HepG2 (cell line): Measurements from ENCODE around the gene HCFC1. TPM values are rescaled to one million over a fixed set of nuclear protein-coding genes. Genes with fewer than 3 reads are reported as not detected.

ENCODE experiments used
- AGO2 ChIP-seq: fragments of 200-400 bp; formaldehyde crosslinking; optimal IDR thresholded peaks from 2 replicates; pipeline ENCODE3; 2017; ENCODE audit warnings: mild to moderate bottlenecking, low read depth, low read length, moderate library complexity
- FOXC1 ChIP-seq: sonication (generic); formaldehyde crosslinking; IDR thresholded peaks from 2 replicates; pipeline ENCODE4 v1.8.0; 2022; ENCODE audit warnings: mild to moderate bottlenecking, missing genetic modification reagents, borderline replicate concordance
- FUBP1 ChIP-seq: sonication (generic); formaldehyde crosslinking; IDR thresholded peaks from 2 replicates; pipeline ENCODE4 v1.5.1; 2020; ENCODE audit warnings: missing genetic modification reagents, mild to moderate bottlenecking, borderline replicate concordance
- HHEX ChIP-seq: IDR thresholded peaks from 2 replicates; pipeline ENCODE4 v1.6.1; 2016; ENCODE audit warnings: control low read depth
- PLRG1 ChIP-seq: fragments of 450-650 bp; conservative IDR thresholded peaks from 2 replicates; pipeline ENCODE4 v1.6.1; 2016
- SAFB2 ChIP-seq: sonication (generic); formaldehyde crosslinking; IDR thresholded peaks from 2 replicates; pipeline ENCODE4 v1.5.1; 2020; ENCODE audit warnings: missing genetic modification reagents, low read depth, mild to moderate bottlenecking, borderline replicate concordance
- SALL2 ChIP-seq: sonication (generic); formaldehyde crosslinking; IDR thresholded peaks from 2 replicates; pipeline ENCODE4 v1.8.1; 2023; ENCODE audit warnings: mild to moderate bottlenecking, missing genetic modification reagents, inconsistent platforms
- SP1 ChIP-seq, 2 experiments: fragments of 450-650 bp in 1 of 2; sonication (generic) in 1 of 2; formaldehyde crosslinking in 1 of 2; IDR thresholded peaks; 2 replicates each; pipeline versions ENCODE4 v1.4.0 to v1.6.1; 2016 to 2020; ENCODE audit warnings: missing genetic modification reagents in 1 of 2
- THAP8 ChIP-seq: sonication (generic); formaldehyde crosslinking; IDR thresholded peaks from 2 replicates; pipeline ENCODE4 v1.5.1; 2020; ENCODE audit warnings: missing genetic modification reagents, mild to moderate bottlenecking, borderline replicate concordance
- ZNF616 ChIP-seq: sonication (generic); formaldehyde crosslinking; IDR thresholded peaks from 2 replicates; pipeline ENCODE4 v1.5.0; 2020; ENCODE audit warnings: low read depth, mild to moderate bottlenecking, missing genetic modification reagents
- ZNF704 ChIP-seq: sonication (generic); formaldehyde crosslinking; IDR thresholded peaks from 2 replicates; pipeline ENCODE4 v1.8.1; 2023; ENCODE audit warnings: mild to moderate bottlenecking, inconsistent platforms, moderate library complexity, missing genetic modification reagents, borderline replicate concordance
- ZNF784 ChIP-seq: sonication (generic); formaldehyde crosslinking; IDR thresholded peaks from 2 replicates; pipeline ENCODE4 v1.5.1; 2020; ENCODE audit warnings: missing genetic modification reagents, mild to moderate bottlenecking, borderline replicate concordance
- ZNF891 ChIP-seq: sonication (generic); formaldehyde crosslinking; IDR thresholded peaks from 2 replicates; pipeline ENCODE4 v1.5.0; 2020; ENCODE audit warnings: mild to moderate bottlenecking, missing genetic modification reagents
- polyA plus RNA-seq, 8 experiments: library from polyadenylated mRNA; depleted of rRNA in 3 of 8; stranded (reverse) in 7 of 8; unstranded in 1 of 8; fragments of >200 nt; fragmentation: Illumina TruSeq in 4 of 8; extraction: Trizol in 4 of 8; gene quantifications; 2 replicates each; pipeline versions ENCODE4 v1.2.1 to v1.2.3, GENCODE V29; 2011 to 2016; ENCODE audit warnings: low read depth in 4 of 8, missing spikeins in 1 of 8, mixed read lengths in 1 of 8; ENCODE audit not compliant: insufficient read depth in 1 of 8
- total RNA-seq, 5 experiments: library from RNA; depleted of rRNA; stranded (reverse); fragments of >200 nt; fragmentation: Illumina TruSeq; extraction: Trizol; gene quantifications; 2 replicates each; pipeline ENCODE4 v1.2.3, GENCODE V29; 2016; ENCODE audit warnings: low read depth in 1 of 5
- TF ChIP-seq, protein P1 (sequence below): sonication (generic); formaldehyde crosslinking; IDR thresholded peaks from 2 replicates; pipeline ENCODE4 v1.5.1; 2020; ENCODE audit warnings: mild to moderate bottlenecking, missing genetic modification reagents, moderate library complexity
- TF ChIP-seq, protein P2 (sequence below): sonication (generic); formaldehyde crosslinking; IDR thresholded peaks from 2 replicates; pipeline ENCODE4 v1.9.0; 2022; ENCODE audit warnings: low read depth, missing genetic modification reagents
- TF ChIP-seq, protein P3 (sequence below): sonication (generic); formaldehyde crosslinking; IDR thresholded peaks from 2 replicates; pipeline ENCODE4 v1.9.0; 2022; ENCODE audit warnings: missing genetic modification reagents, mild to moderate bottlenecking, borderline replicate concordance

The HCFC1 gene
- total and polyA plus RNA-seq, 2 of the 13 experiments (the other 11 are each of a cell fraction or from before 2014, with no cell fraction given): 5.8 to 17.8 TPM

DNA sequence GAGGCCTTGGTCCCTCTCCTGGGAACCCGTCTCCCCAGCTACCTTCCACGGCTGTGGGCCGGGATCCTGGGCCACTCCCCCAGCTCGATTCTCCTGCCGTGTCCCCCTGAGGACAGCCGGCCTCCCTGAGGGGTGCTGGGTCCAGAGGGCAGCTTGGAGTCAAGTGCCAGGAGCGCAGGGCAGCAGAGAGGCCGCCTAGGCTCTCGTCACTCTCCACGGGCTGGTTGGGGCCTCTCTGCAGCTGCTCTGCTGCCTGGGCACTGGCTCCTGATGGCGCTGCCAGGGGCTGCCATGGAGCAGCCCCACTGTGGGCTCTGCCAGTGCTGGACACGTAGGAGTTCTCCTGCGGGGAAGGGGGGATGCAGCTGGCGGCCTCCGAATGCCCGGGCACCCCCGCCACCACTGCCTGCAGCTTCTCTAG is 41.4 kb upstream of the HCFC1 start (continued):
- no peak for TF ChIP-seq FUBP1 (CRISPR knock-in tag)
- no peak for TF ChIP-seq FOXC1 (CRISPR knock-in tag)
- TF ChIP-seq, protein P1, sequence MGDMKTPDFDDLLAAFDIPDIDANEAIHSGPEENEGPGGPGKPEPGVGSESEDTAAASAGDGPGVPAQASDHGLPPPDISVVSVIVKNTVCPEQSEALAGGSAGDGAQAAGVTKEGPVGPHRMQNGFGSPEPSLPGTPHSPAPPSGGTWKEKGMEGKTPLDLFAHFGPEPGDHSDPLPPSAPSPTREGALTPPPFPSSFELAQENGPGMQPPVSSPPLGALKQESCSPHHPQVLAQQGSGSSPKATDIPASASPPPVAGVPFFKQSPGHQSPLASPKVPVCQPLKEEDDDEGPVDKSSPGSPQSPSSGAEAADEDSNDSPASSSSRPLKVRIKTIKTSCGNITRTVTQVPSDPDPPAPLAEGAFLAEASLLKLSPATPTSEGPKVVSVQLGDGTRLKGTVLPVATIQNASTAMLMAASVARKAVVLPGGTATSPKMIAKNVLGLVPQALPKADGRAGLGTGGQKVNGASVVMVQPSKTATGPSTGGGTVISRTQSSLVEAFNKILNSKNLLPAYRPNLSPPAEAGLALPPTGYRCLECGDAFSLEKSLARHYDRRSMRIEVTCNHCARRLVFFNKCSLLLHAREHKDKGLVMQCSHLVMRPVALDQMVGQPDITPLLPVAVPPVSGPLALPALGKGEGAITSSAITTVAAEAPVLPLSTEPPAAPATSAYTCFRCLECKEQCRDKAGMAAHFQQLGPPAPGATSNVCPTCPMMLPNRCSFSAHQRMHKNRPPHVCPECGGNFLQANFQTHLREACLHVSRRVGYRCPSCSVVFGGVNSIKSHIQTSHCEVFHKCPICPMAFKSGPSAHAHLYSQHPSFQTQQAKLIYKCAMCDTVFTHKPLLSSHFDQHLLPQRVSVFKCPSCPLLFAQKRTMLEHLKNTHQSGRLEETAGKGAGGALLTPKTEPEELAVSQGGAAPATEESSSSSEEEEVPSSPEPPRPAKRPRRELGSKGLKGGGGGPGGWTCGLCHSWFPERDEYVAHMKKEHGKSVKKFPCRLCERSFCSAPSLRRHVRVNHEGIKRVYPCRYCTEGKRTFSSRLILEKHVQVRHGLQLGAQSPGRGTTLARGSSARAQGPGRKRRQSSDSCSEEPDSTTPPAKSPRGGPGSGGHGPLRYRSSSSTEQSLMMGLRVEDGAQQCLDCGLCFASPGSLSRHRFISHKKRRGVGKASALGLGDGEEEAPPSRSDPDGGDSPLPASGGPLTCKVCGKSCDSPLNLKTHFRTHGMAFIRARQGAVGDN (CRISPR knock-in tag): peak; percentile 53; the same call in 1 of the 2 replicates
- TF ChIP-seq PLRG1: no peak
- no peak for TF ChIP-seq ZNF704 (CRISPR knock-in tag)
- TF ChIP-seq, protein P2, sequence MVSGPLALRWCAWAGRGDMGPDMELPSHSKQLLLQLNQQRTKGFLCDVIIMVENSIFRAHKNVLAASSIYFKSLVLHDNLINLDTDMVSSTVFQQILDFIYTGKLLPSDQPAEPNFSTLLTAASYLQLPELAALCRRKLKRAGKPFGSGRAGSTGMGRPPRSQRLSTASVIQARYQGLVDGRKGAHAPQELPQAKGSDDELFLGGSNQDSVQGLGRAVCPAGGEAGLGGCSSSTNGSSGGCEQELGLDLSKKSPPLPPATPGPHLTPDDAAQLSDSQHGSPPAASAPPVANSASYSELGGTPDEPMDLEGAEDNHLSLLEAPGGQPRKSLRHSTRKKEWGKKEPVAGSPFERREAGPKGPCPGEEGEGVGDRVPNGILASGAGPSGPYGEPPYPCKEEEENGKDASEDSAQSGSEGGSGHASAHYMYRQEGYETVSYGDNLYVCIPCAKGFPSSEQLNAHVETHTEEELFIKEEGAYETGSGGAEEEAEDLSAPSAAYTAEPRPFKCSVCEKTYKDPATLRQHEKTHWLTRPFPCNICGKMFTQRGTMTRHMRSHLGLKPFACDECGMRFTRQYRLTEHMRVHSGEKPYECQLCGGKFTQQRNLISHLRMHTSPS: peak; percentile 63; the same call in 1 of the 2 replicates
- TF ChIP-seq ZNF784 (CRISPR knock-in tag): no peak
- peak; percentile 20 for TF ChIP-seq AGO2
- TF ChIP-seq, protein P3, sequence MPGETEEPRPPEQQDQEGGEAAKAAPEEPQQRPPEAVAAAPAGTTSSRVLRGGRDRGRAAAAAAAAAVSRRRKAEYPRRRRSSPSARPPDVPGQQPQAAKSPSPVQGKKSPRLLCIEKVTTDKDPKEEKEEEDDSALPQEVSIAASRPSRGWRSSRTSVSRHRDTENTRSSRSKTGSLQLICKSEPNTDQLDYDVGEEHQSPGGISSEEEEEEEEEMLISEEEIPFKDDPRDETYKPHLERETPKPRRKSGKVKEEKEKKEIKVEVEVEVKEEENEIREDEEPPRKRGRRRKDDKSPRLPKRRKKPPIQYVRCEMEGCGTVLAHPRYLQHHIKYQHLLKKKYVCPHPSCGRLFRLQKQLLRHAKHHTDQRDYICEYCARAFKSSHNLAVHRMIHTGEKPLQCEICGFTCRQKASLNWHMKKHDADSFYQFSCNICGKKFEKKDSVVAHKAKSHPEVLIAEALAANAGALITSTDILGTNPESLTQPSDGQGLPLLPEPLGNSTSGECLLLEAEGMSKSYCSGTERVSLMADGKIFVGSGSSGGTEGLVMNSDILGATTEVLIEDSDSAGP: peak; percentile 16; the same call in 1 of the 2 replicates
- TF ChIP-seq HHEX (CRISPR knock-in tag): no peak
- no peak for TF ChIP-seq SALL2 (CRISPR knock-in tag)
- no peak for TF ChIP-seq SP1 (IDR thresholded peaks at IDR 0.05)
- TF ChIP-seq SP1 (CRISPR knock-in tag; IDR thresholded peaks at IDR 0.05): no peak
- no peak for TF ChIP-seq SAFB2 (CRISPR knock-in tag)
- TF ChIP-seq ZNF616 (CRISPR knock-in tag): no peak
- TF ChIP-seq ZNF891 (CRISPR knock-in tag): 0 out of 2 replicates have a peak, but pooled peaks have one; percentile 42
- TF ChIP-seq THAP8 (CRISPR knock-in tag): no peak
